Fibroblast of villous mesenchyme (primary cell): ENCODE data around the gene FOLR1. TPM values are rescaled to one million over a fixed set of nuclear protein-coding genes. Genes with fewer than 3 reads are reported as not detected.

Experiments
- DNase-seq: peaks from one replicate; pipeline ENCODE4 v3.0.0-alpha.2; 2010; ENCODE audit warnings: low read depth
- H3K4me3 ChIP-seq: 2 replicates; pipeline ENCODE4 v1.5.1; 2011; ENCODE audit warnings: low read depth, mild to moderate bottlenecking, low read length
- CTCF ChIP-seq: IDR thresholded peaks from 2 replicates; pipeline ENCODE4 v1.5.1; 2012; ENCODE audit warnings: low read depth, mild to moderate bottlenecking, low read length; ENCODE audit not compliant: insufficient read depth
- total RNA-seq: library from RNA; depleted of rRNA; stranded (reverse); fragments of >200 nt; gene quantifications from 2 replicates; pipeline ENCODE4 v1.2.3, GENCODE V29; 2012

Gene FOLR1
- total RNA-seq, 1 donor, result not detected

- H3K4me3 ChIP-seq, result no peak overlapping the region
- TF ChIP-seq CTCF, result no peak
- no peak for DNase-seq
Observed at GRCh38 chr11:72229925-72230763, 38.2 kb downstream of the FOLR1 start.

GRCh38 chr11:72230764-72231365 lies 38.9 kb downstream of the FOLR1 start:
- H3K4me3 ChIP-seq, result no peak overlapping the region
- no peak for DNase-seq
- TF ChIP-seq CTCF, result no peak

DNA sequence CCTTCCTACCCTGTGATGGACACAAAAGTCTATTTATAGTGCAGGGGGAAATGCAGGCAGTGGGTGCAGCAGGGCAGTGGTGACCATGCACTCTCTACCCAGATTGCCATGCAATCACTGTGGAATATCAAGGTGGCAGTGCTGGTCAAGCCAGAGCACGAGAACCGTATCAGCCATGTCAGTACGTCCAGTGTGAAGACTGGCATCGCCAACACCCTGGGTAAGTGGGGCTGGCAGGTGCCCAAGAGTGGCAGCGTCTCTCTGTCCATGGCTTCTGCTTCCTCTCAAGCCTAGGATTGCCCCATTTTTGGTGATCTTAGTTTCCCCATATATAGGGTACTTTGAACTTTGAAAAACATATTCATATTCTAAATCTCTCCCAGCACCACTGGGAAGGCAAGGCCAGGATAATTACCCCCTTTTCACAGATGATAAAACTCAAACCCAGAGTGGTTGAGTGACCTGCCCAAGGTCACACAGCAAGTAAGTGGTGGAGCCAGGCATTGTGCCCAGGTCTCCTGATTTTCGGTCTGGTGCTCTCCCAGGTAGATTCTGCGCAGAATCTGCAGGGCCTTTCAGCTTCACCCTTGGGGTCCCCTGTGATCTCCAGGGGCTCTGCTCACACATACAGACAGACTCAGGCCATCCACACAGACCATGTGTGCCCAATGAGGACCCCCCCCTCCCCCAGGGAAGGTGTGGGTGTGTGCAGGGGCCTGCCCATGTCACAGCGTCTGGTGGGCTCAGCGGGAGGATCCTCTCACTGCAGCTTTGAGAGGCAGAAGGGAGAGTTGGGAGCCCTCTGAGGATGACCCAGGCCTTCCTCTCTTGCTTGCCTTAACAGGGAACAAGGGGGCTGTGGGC lies 39.7 kb downstream of the FOLR1 start:
- TF ChIP-seq CTCF, result no peak
- H3K4me3 ChIP-seq, result no peak overlapping the region
- DNase-seq, result no peak

DNA sequence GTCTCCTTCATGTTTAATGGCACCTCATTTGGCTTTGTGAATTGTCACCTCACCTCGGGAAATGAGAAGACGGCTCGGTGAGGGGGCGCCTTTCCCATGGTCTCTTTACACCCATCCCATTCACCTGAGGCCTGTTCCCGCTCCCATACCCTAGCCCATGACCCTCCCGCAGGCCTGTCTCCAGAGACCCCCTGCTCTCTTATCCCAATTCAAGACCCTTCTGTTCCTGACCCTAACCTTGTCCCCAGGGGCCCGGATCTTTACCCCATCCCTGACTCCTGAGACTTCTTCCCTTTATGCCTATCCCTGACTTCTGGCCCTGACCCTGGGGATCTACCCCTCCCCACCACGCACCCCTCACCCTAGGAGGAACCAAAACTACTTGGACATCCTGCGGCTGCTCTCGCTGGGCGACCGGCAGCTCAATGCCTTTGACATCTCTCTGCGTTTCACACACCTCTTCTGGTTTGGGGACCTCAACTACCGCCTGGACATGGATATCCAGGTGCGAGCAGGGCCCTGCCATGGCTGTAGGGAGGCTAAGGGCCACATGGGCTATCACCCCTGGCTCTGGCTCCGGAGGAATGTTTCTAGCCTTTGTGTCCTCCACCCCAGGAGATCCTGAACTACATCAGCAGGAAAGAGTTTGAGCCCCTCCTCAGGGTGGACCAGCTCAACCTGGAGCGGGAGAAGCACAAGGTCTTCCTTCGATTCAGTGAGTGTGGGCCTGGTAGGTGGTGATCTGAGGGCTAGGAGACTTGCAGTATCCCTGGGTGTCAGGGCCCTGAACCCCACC lies 40.5 kb downstream of the FOLR1 start:
- H3K4me3 ChIP-seq, result no peak overlapping the region
- TF ChIP-seq CTCF, result no peak
- no peak for DNase-seq

GRCh38 chr11:72233056-72233772 lies 41.3 kb downstream of the FOLR1 start:
- no peak for DNase-seq
- H3K4me3 ChIP-seq, result no peak overlapping the region
- no peak for TF ChIP-seq CTCF
